Liver (tissue), 3 donors: Measurements from ENCODE around the gene NECAB2.

ENCODE experiments used
- EGR1 ChIP-seq, 2 donors: IDR thresholded peaks; 2 replicates each; pipeline ENCODE4 v1.6.1; 2016 to 2018; ENCODE audit warnings: antibody characterized with exemption in 2 of 2, low read depth in 2 of 2
- GABPA ChIP-seq, 2 donors: IDR thresholded peaks in 1 of 2; conservative IDR thresholded peaks in 1 of 2; 2 replicates each; pipeline ENCODE4 v1.6.1; 2016; ENCODE audit warnings: antibody characterized with exemption in 2 of 2, mild to moderate bottlenecking in 1 of 2, moderate library complexity in 1 of 2
- JUND ChIP-seq, 2 donors: IDR thresholded peaks; 2 replicates each; pipeline ENCODE4 v1.6.1; 2016; ENCODE audit warnings: antibody characterized with exemption in 2 of 2
- RAD21 ChIP-seq, 2 donors: IDR thresholded peaks; 2 replicates each; pipeline ENCODE4 v1.6.1; 2016; ENCODE audit warnings: antibody characterized with exemption in 2 of 2, mild to moderate bottlenecking in 2 of 2
- SP1 ChIP-seq: IDR thresholded peaks from 2 replicates; pipeline ENCODE4 v1.6.1; 2018; ENCODE audit warnings: antibody characterized with exemption, mild to moderate bottlenecking
- TAF1 ChIP-seq: conservative IDR thresholded peaks from 2 replicates; pipeline ENCODE4 v1.6.1; 2016; ENCODE audit warnings: antibody characterized with exemption, mild to moderate bottlenecking
- YY1 ChIP-seq: IDR thresholded peaks from 2 replicates; pipeline ENCODE4 v1.6.1; 2016; ENCODE audit warnings: antibody characterized with exemption, mild to moderate bottlenecking
- TF ChIP-seq, protein P1 (sequence below): fragments of 150-350 bp; IDR thresholded peaks from 2 replicates; pipeline ENCODE4 v1.5.1; 2017; ENCODE audit warnings: improper control_type of control experiment, low read depth, low read length; ENCODE audit not compliant: missing input control
- TF ChIP-seq, protein P2 (sequence below): IDR thresholded peaks from 2 replicates; pipeline ENCODE4 v1.6.1; 2016; ENCODE audit warnings: antibody characterized with exemption
- donor health status: healthy.
- donor health status: healthy.

DNA sequence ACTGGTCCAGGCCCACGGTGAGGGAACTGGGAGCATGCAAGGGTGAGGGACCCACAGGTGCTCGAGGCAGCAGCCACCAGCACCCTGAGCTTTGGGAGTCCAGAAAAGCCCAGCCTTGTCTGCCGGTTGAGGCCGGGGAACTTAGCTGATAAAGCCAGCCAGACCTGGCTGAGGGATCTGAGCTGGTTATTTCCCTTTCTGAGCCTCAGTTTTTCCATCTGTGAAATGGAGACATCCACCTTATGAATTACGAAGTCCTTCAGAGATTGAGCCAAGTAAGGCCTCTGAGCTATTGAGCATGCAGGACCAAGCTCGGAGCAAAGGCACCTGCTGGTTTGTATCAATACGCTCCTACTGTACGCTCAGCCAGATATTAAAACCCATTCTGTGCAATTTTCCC is 13.8 kb downstream of the NECAB2 start:
- TF ChIP-seq TAF1 (no peak), RAD21 (IDR thresholded peaks at IDR 0.05) (no peak), YY1 (no peak), EGR1 (IDR thresholded peaks at IDR 0.05; ENCODE audit: low read depth in 2 of 2) (no peak), SP1 (no peak), GABPA (IDR thresholded peaks at IDR 0.05 in 1 of 2, conservative IDR thresholded peaks at IDR 0.05 in 1 of 2) (no peak), JUND (IDR thresholded peaks at IDR 0.05) (no peak)
- TF ChIP-seq, protein P1, sequence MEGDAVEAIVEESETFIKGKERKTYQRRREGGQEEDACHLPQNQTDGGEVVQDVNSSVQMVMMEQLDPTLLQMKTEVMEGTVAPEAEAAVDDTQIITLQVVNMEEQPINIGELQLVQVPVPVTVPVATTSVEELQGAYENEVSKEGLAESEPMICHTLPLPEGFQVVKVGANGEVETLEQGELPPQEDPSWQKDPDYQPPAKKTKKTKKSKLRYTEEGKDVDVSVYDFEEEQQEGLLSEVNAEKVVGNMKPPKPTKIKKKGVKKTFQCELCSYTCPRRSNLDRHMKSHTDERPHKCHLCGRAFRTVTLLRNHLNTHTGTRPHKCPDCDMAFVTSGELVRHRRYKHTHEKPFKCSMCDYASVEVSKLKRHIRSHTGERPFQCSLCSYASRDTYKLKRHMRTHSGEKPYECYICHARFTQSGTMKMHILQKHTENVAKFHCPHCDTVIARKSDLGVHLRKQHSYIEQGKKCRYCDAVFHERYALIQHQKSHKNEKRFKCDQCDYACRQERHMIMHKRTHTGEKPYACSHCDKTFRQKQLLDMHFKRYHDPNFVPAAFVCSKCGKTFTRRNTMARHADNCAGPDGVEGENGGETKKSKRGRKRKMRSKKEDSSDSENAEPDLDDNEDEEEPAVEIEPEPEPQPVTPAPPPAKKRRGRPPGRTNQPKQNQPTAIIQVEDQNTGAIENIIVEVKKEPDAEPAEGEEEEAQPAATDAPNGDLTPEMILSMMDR = no peak
- TF ChIP-seq, protein P2, sequence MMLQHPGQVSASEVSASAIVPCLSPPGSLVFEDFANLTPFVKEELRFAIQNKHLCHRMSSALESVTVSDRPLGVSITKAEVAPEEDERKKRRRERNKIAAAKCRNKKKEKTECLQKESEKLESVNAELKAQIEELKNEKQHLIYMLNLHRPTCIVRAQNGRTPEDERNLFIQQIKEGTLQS = no peak
